HepG2 (cell line): ENCODE measurements around the gene LZTFL1. TPM values are rescaled to one million over a fixed set of nuclear protein-coding genes. Genes with fewer than 3 reads are reported as not detected.
A peak's percentile ranks its signal among the peaks of the same experiment; 100 is the strongest.

Experiments
- ATAC-seq: fragments of 200-7000 bp; cut with Tn5 transposase; 3 replicates; pipeline ENCODE4 v1.9.1; 2020; ENCODE audit warnings: mild to moderate bottlenecking, moderate library complexity
- BruUV-seq: library from RNA; stranded (reverse); fragments of 400-500 nt; replicated peaks from 2 replicates; lab custom pipeline; 2021; lab: Mats Ljungman, UMichigan
- CTCF ChIA-PET: fragments of 300-600 bp; formaldehyde crosslinking; extraction: SDS; loops from one replicate; lab custom pipeline; 2021; ENCODE audit warnings: low total read pairs, inconsistent platforms, low intra/inter-chr PET ratio; lab: Yijun Ruan, JAX
- POLR2A ChIA-PET: fragments of 350-600 bp; sonication (Branson Sonifier 250); formaldehyde crosslinking; loops from one replicate; lab custom pipeline; 2020; ENCODE audit warnings: antibody characterized with exemption, inconsistent platforms; lab: Yijun Ruan, JAX
- DNase-seq: peaks from one replicate; pipeline ENCODE4 v3.0.0-alpha.2; 2015; ENCODE audit warnings: low spot score
- FAIRE-seq: peaks from 3 replicates; lab custom pipeline; 2011; peaks lifted over from hg19 to GRCh38; lab: Jason Lieb, UNC
- H2AFZ ChIP-seq: one replicate; pipeline ENCODE4 v1.6.1; 2011; ENCODE audit warnings: low read length, inconsistent platforms
- H3K27ac ChIP-seq: fragments of 300-600 bp; 3 replicates; pipeline ENCODE4 v1.8.0; 2011; ENCODE audit warnings: mixed run types, mild to moderate bottlenecking, mixed read lengths, low read length, inconsistent platforms; ENCODE audit not compliant: insufficient read depth; ENCODE audit errors: extremely low read length
- H3K27me3 ChIP-seq, 2 experiments: fragments of 200-600 bp in 1 of 2; 2 replicates in 1 of 2; 3 replicates in 1 of 2; pipeline versions ENCODE4 v1.6.0 to v1.8.0; 2011; ENCODE audit warnings: low read length in 2 of 2, mild to moderate bottlenecking in 2 of 2, moderate library complexity in 2 of 2, inconsistent platforms in 1 of 2; ENCODE audit not compliant: insufficient read depth in 2 of 2, control insufficient read depth in 1 of 2
- H3K36me3 ChIP-seq, 2 experiments: fragments of 200-600 bp in 1 of 2; replicated peaks in 1 of 2; 2 replicates in 1 of 2; 3 replicates in 1 of 2; pipeline versions ENCODE4 v1.5.1 to v1.8.0; 2011; ENCODE audit warnings: low read length in 2 of 2, inconsistent platforms in 1 of 2; ENCODE audit not compliant: insufficient read depth in 2 of 2, control insufficient read depth in 1 of 2
- H3K4me1 ChIP-seq: 2 replicates; pipeline ENCODE4 v1.5.1; 2012; ENCODE audit warnings: low read length, inconsistent platforms; ENCODE audit not compliant: insufficient read depth
- H3K4me2 ChIP-seq: 2 replicates; pipeline ENCODE4 v1.6.0; 2011; ENCODE audit warnings: low read depth, low read length, inconsistent platforms
- H3K4me3 ChIP-seq, 3 experiments: fragments of 200-600 bp in 1 of 3; sonication (generic), shearing (Covaris generic) in 1 of 3; replicated peaks in 1 of 3; 2 replicates each; pipeline ENCODE4 v1.5.1; 2011 to 2016; ENCODE audit warnings: low read length in 3 of 3, inconsistent platforms in 2 of 3, low read depth in 2 of 3, mild to moderate bottlenecking in 2 of 3, control low read depth in 1 of 3, mixed read lengths in 1 of 3; ENCODE audit not compliant: insufficient read depth in 1 of 3
- H3K79me2 ChIP-seq: one replicate; pipeline ENCODE4 v1.6.1; 2011; ENCODE audit warnings: low read length, inconsistent platforms; ENCODE audit not compliant: insufficient read depth
- H3K9ac ChIP-seq: 2 replicates; pipeline ENCODE4 v1.6.0; 2011; ENCODE audit warnings: mild to moderate bottlenecking, low read depth, low read length, inconsistent platforms; ENCODE audit not compliant: insufficient read depth
- H3K9me3 ChIP-seq: 2 replicates; pipeline ENCODE4 v1.5.1; 2012; ENCODE audit warnings: mild to moderate bottlenecking, low read length
- H4K20me1 ChIP-seq: 2 replicates; pipeline ENCODE4 v1.6.0; 2011; ENCODE audit warnings: inconsistent platforms, mild to moderate bottlenecking, low read length, moderate library complexity; ENCODE audit not compliant: insufficient read depth
- ASH2L ChIP-seq: fragments of 300-600, 200-600 bp; sonication (generic); IDR thresholded peaks from 2 replicates; pipeline ENCODE4 v1.7.0; 2017; ENCODE audit warnings: low read depth, mild to moderate bottlenecking, moderate library complexity, mixed read lengths, low read length; ENCODE audit not compliant: insufficient read length
- ATF4 ChIP-seq, 2 experiments: fragments of 450-650 bp in 1 of 2; sonication (generic) in 1 of 2; formaldehyde crosslinking; IDR thresholded peaks; 2 replicates each; pipeline versions ENCODE4 v1.5.0 to v1.8.0; 2020 to 2022; ENCODE audit warnings: mild to moderate bottlenecking in 1 of 2, missing genetic modification reagents in 1 of 2
- ATF7 ChIP-seq, 2 experiments: fragments of 450-650 bp in 1 of 2; sonication (generic) in 1 of 2; formaldehyde crosslinking in 1 of 2; IDR thresholded peaks; 2 replicates each; pipeline versions ENCODE4 v1.4.0 to v1.6.1; 2016 to 2020; ENCODE audit warnings: antibody characterized with exemption in 1 of 2, mild to moderate bottlenecking in 1 of 2, missing genetic modification reagents in 1 of 2
- CBX1 ChIP-seq: IDR thresholded peaks from one replicate; pipeline ENCODE4 v1.6.1; 2016; ENCODE audit warnings: antibody characterized with exemption, low read depth
- CREB1 ChIP-seq, 2 experiments: fragments of 450-650 bp in 1 of 2; IDR thresholded peaks; 2 replicates each; pipeline ENCODE4 v1.6.1; 2016 to 2017; ENCODE audit warnings: control low read depth in 1 of 2, mild to moderate bottlenecking in 1 of 2, missing compliant biosample characterization in 1 of 2, missing genetic modification characterization in 1 of 2
- EEA1 ChIP-seq: sonication (generic); formaldehyde crosslinking; IDR thresholded peaks from 2 replicates; pipeline ENCODE4 v1.5.1; 2020; ENCODE audit warnings: mild to moderate bottlenecking, missing genetic modification reagents, borderline replicate concordance
- EP300 ChIP-seq, 3 experiments: sonication (generic) in 1 of 3; formaldehyde crosslinking in 1 of 3; IDR thresholded peaks; 2 replicates each; pipeline versions ENCODE4 v1.5.1 to v1.6.1; 2011 to 2020; ENCODE audit warnings: low read depth in 2 of 3, low read length in 2 of 3, borderline replicate concordance in 1 of 3, improper control_type of control experiment in 1 of 3, mild to moderate bottlenecking in 1 of 3, missing genetic modification reagents in 1 of 3, moderate library complexity in 1 of 3
- EZH2 ChIP-seq: conservative IDR thresholded peaks from 2 replicates; pipeline ENCODE4 v1.6.1; 2012; ENCODE audit warnings: mild to moderate bottlenecking, low read depth, low read length, moderate library complexity
- FOXA1 ChIP-seq, 2 experiments: fragments of 450-650 bp in 1 of 2; sonication (generic) in 1 of 2; formaldehyde crosslinking in 1 of 2; IDR thresholded peaks; 2 replicates each; pipeline versions ENCODE4 v1.4.0 to v1.6.1; 2016 to 2020; ENCODE audit warnings: missing genetic modification reagents in 1 of 2
- GABPA ChIP-seq, 2 experiments: IDR thresholded peaks; 2 replicates each; pipeline ENCODE4 v1.6.1; 2011 to 2016; ENCODE audit warnings: low read depth in 2 of 2, low read length in 1 of 2, missing biosample characterization in 1 of 2, missing genetic modification characterization in 1 of 2
- GATAD2A ChIP-seq: IDR thresholded peaks from 2 replicates; pipeline ENCODE4 v1.6.1; 2016
- HES4 ChIP-seq: sonication (generic); formaldehyde crosslinking; IDR thresholded peaks from 2 replicates; pipeline ENCODE4 v1.9.0; 2021; ENCODE audit warnings: mild to moderate bottlenecking, missing genetic modification reagents, borderline replicate concordance
- MAFK ChIP-seq, 2 experiments: IDR thresholded peaks in 1 of 2; conservative IDR thresholded peaks in 1 of 2; 2 replicates each; pipeline ENCODE4 v1.6.1; 2011; ENCODE audit warnings: improper control_type of control experiment in 2 of 2, low read length in 2 of 2
- RXRA ChIP-seq: sonication (generic); formaldehyde crosslinking; IDR thresholded peaks from 2 replicates; pipeline ENCODE4 v1.5.1; 2020; ENCODE audit warnings: missing genetic modification reagents
- SMAD3 ChIP-seq: sonication (generic); formaldehyde crosslinking; IDR thresholded peaks from 2 replicates; pipeline ENCODE4 v1.4.0; 2020; ENCODE audit warnings: missing genetic modification reagents
- SNRNP70 ChIP-seq: fragments of 200-400 bp; formaldehyde crosslinking; IDR thresholded peaks from 2 replicates; pipeline ENCODE4 v1.6.1; 2017; ENCODE audit warnings: mild to moderate bottlenecking, low read depth, low read length, moderate library complexity
- ZNF143 ChIP-seq: sonication (generic); formaldehyde crosslinking; IDR thresholded peaks from 2 replicates; pipeline ENCODE4 v1.4.0; 2020; ENCODE audit warnings: missing genetic modification reagents
- ZNF704 ChIP-seq: sonication (generic); formaldehyde crosslinking; IDR thresholded peaks from 2 replicates; pipeline ENCODE4 v1.8.1; 2023; ENCODE audit warnings: mild to moderate bottlenecking, inconsistent platforms, moderate library complexity, missing genetic modification reagents, borderline replicate concordance
- ZNF749 ChIP-seq: sonication (generic); formaldehyde crosslinking; IDR thresholded peaks from 2 replicates; pipeline ENCODE4 v1.8.0; 2022; ENCODE audit warnings: mild to moderate bottlenecking, missing genetic modification reagents, moderate library complexity, borderline replicate concordance
- ZZZ3 ChIP-seq: sonication (generic); formaldehyde crosslinking; IDR thresholded peaks from 2 replicates; pipeline ENCODE4 v1.4.0; 2020; ENCODE audit warnings: missing genetic modification reagents, mild to moderate bottlenecking, borderline replicate concordance
- WGBS: methylation state at CpG from one replicate; pipeline ENCODE4 v1.1.6; 2017; ENCODE audit warnings: low lambda C conversion rate; 5-methylcytosine and 5-hydroxymethylcytosine counted together
- in situ Hi-C: cut with HindIII; loops from 2 replicates; pipeline ENCODE4 v1.10.0; 2017; ENCODE audit warnings: low pct_unique_long_range_greater_than_20kb; ENCODE audit not compliant: extremely low pct_ligation_motif_present
- intact Hi-C: fragments of 100-400 bp; cut with micrococcal nuclease; formaldehyde crosslinking; loops from one replicate; pipeline ENCODE4 v1.10.0; 2022; ENCODE audit not compliant: unreplicated experiment
- polyA plus RNA-seq, 8 experiments: library from polyadenylated mRNA; depleted of rRNA in 3 of 8; stranded (reverse) in 7 of 8; unstranded in 1 of 8; fragments of >200 nt; fragmentation: Illumina TruSeq in 4 of 8; extraction: Trizol in 4 of 8; gene quantifications; 2 replicates each; pipeline versions ENCODE4 v1.2.1 to v1.2.3, GENCODE V29; 2011 to 2016; ENCODE audit warnings: low read depth in 4 of 8, missing spikeins in 1 of 8, mixed read lengths in 1 of 8; ENCODE audit not compliant: insufficient read depth in 1 of 8
- total RNA-seq, 5 experiments: library from RNA; depleted of rRNA; stranded (reverse); fragments of >200 nt; fragmentation: Illumina TruSeq; extraction: Trizol; gene quantifications; 2 replicates each; pipeline ENCODE4 v1.2.3, GENCODE V29; 2016; ENCODE audit warnings: low read depth in 1 of 5

The LZTFL1 gene
- total and polyA plus RNA-seq, 2 of the 13 experiments (the other 11 are each of a cell fraction or from before 2014, with no cell fraction given) = 16.6 to 17.2 TPM

GRCh38 chr3:45870099-45870498, 28.2 kb upstream of the LZTFL1 start (continued):
- TF ChIP-seq EP300 (IDR thresholded peaks at IDR 0.05; ENCODE audit: low read depth in 2 of 2, low read length in 2 of 2) (no peak), EP300 (CRISPR knock-in tag; IDR thresholded peaks at IDR 0.05; ENCODE audit: borderline replicate concordance) (no peak), EZH2 (no peak), ZNF143 (no peak), GABPA (IDR thresholded peaks at IDR 0.05; ENCODE audit: low read depth, low read length) (no peak), GABPA (CRISPR knock-in tag; IDR thresholded peaks at IDR 0.05; ENCODE audit: low read depth) (no peak), EEA1 (CRISPR knock-in tag) (no peak)

- Histone ChIP-seq H3K27me3 (no peaks in the 10 kb centered on the region; a peak in 1 of 5 replicates), H2AFZ (no peak overlapping the region), H3K4me1 (peaks cover 5% of the 10 kb centered on the region), H3K36me3 (no peaks in the 10 kb centered on the region), H3K9ac (no peak overlapping the region), H4K20me1 (no peaks in the 10 kb centered on the region), H3K4me2 (no peak overlapping the region), H3K79me2 (no peaks in the 10 kb centered on the region), H3K4me3 (no peak overlapping the region), H3K27ac (no peak overlapping the region), H3K9me3 (no peaks in the 10 kb centered on the region)
- ChIA-PET POLR2A (no interaction called here), CTCF (no interaction called here)
- TF ChIP-seq ZNF749 (CRISPR knock-in tag) (no peak), SMAD3 (no peak), MAFK (conservative IDR thresholded peaks at IDR 0.05 in 1 of 2, IDR thresholded peaks at IDR 0.05 in 1 of 2; ENCODE audit: low read length in 2 of 2) (no peak), SNRNP70 (no peak), ZZZ3 (CRISPR knock-in tag) (no peak), CBX1 (no peak), ZNF704 (no peak), FOXA1 (IDR thresholded peaks at IDR 0.05) (no peak), FOXA1 (CRISPR knock-in tag; IDR thresholded peaks at IDR 0.05) (no peak), GATAD2A (no peak), ASH2L (no peak), ATF7 (IDR thresholded peaks at IDR 0.05) (peak; percentile 94), ATF7 (CRISPR knock-in tag; IDR thresholded peaks at IDR 0.05) (no peak), CREB1 (IDR thresholded peaks at IDR 0.05) (peak; percentile 59), CREB1 (CRISPR knock-in tag; IDR thresholded peaks at IDR 0.05) (no peak), ATF4 (CRISPR knock-in tag; IDR thresholded peaks at IDR 0.05) (no peak), HES4 (CRISPR knock-in tag) (no peak), RXRA (CRISPR knock-in tag) (no peak)
- BruUV-seq = no TSS peak
- in situ Hi-C loops = no loop called here
- 4% methylated on average over 3 of the region's 3 CpGs for WGBS
- no peak for DNase-seq
- intact Hi-C loops = no loop called here
- no peak for ATAC-seq
- no peak for FAIRE-seq
These were observed 27.7 kb upstream of the LZTFL1 start for GRCh38 chr3:45869638-45870037.
